HepG2 (cell line): ENCODE data around the gene RELL1. TPM values are rescaled to one million over a fixed set of nuclear protein-coding genes. Genes with fewer than 3 reads are reported as not detected.

ENCODE experiments used
- HDAC6 ChIP-seq: fragments of 200-600 bp; sonication (generic); IDR thresholded peaks from 2 replicates; pipeline ENCODE4 v1.7.0; 2017; ENCODE audit warnings: mild to moderate bottlenecking, antibody characterized with exemption, low read length, low read depth
- HES4 ChIP-seq: sonication (generic); formaldehyde crosslinking; IDR thresholded peaks from 2 replicates; pipeline ENCODE4 v1.9.0; 2021; ENCODE audit warnings: mild to moderate bottlenecking, missing genetic modification reagents, borderline replicate concordance
- HINFP ChIP-seq: sonication (generic); formaldehyde crosslinking; IDR thresholded peaks from 2 replicates; pipeline ENCODE4 v1.4.0; 2020; ENCODE audit warnings: low read depth, mild to moderate bottlenecking, missing genetic modification reagents
- HNRNPLL ChIP-seq: fragments of 200-400 bp; formaldehyde crosslinking; IDR thresholded peaks from 2 replicates; pipeline ENCODE4 v1.6.1; 2017; ENCODE audit warnings: mild to moderate bottlenecking, low read depth, low read length; ENCODE audit not compliant: poor library complexity, severe bottlenecking
- HOXA7 ChIP-seq: sonication (generic); formaldehyde crosslinking; IDR thresholded peaks from 2 replicates; pipeline ENCODE4 v1.8.1; 2022; ENCODE audit warnings: mild to moderate bottlenecking, missing genetic modification reagents, moderate library complexity
- JUN ChIP-seq: sonication (generic); formaldehyde crosslinking; IDR thresholded peaks from 2 replicates; pipeline ENCODE4 v1.4.0; 2020; ENCODE audit warnings: mild to moderate bottlenecking, missing genetic modification reagents
- KDM3A ChIP-seq: IDR thresholded peaks from 2 replicates; pipeline ENCODE4 v1.6.1; 2018; ENCODE audit warnings: low read depth, missing compliant biosample characterization
- LRRFIP1 ChIP-seq: sonication (generic); formaldehyde crosslinking; conservative IDR thresholded peaks from 2 replicates; pipeline ENCODE4 v1.4.0; 2020; ENCODE audit warnings: missing genetic modification reagents
- MED8 ChIP-seq: sonication (generic); formaldehyde crosslinking; IDR thresholded peaks from 2 replicates; pipeline ENCODE4 v1.8.1; 2023; ENCODE audit warnings: mild to moderate bottlenecking, missing genetic modification reagents; ENCODE audit not compliant: insufficient replicate concordance
- MLX ChIP-seq: IDR thresholded peaks from 2 replicates; pipeline ENCODE4 v1.6.1; 2016
- NRL ChIP-seq: sonication (generic); formaldehyde crosslinking; IDR thresholded peaks from 2 replicates; pipeline ENCODE4 v1.5.0; 2020; ENCODE audit warnings: missing genetic modification reagents, mild to moderate bottlenecking, moderate library complexity, borderline replicate concordance
- PHB2 ChIP-seq: fragments of 450-650 bp; IDR thresholded peaks from 2 replicates; pipeline ENCODE4 v1.6.1; 2018; ENCODE audit not compliant: partially characterized antibody
- PRDM15 ChIP-seq: sonication (generic); formaldehyde crosslinking; IDR thresholded peaks from 2 replicates; pipeline ENCODE4 v1.4.0; 2020; ENCODE audit warnings: missing genetic modification reagents
- PRMT3 ChIP-seq: sonication (generic); formaldehyde crosslinking; IDR thresholded peaks from 2 replicates; pipeline ENCODE4 v1.8.1; 2022; ENCODE audit warnings: low read depth, mild to moderate bottlenecking, moderate library complexity, missing genetic modification reagents, borderline replicate concordance
- SAFB2 ChIP-seq: sonication (generic); formaldehyde crosslinking; IDR thresholded peaks from 2 replicates; pipeline ENCODE4 v1.5.1; 2020; ENCODE audit warnings: missing genetic modification reagents, low read depth, mild to moderate bottlenecking, borderline replicate concordance
- SP2 ChIP-seq: sonication (generic); formaldehyde crosslinking; IDR thresholded peaks from 2 replicates; pipeline ENCODE4 v1.5.1; 2020; ENCODE audit warnings: mild to moderate bottlenecking, missing genetic modification reagents
- ZNF232 ChIP-seq: sonication (generic); formaldehyde crosslinking; IDR thresholded peaks from 2 replicates; pipeline ENCODE4 v1.4.0; 2020; ENCODE audit warnings: missing genetic modification reagents, borderline replicate concordance
- ZNF430 ChIP-seq: sonication (generic); formaldehyde crosslinking; IDR thresholded peaks from 2 replicates; pipeline ENCODE4 v1.9.0; 2021; ENCODE audit warnings: mild to moderate bottlenecking, missing genetic modification reagents
- ZNF749 ChIP-seq: sonication (generic); formaldehyde crosslinking; IDR thresholded peaks from 2 replicates; pipeline ENCODE4 v1.8.0; 2022; ENCODE audit warnings: mild to moderate bottlenecking, missing genetic modification reagents, moderate library complexity, borderline replicate concordance
- ZSCAN9 ChIP-seq: IDR thresholded peaks from 2 replicates; pipeline ENCODE4 v1.6.1; 2016; ENCODE audit warnings: borderline replicate concordance
- polyA plus RNA-seq, 8 experiments: library from polyadenylated mRNA; depleted of rRNA in 3 of 8; stranded (reverse) in 7 of 8; unstranded in 1 of 8; fragments of >200 nt; fragmentation: Illumina TruSeq in 4 of 8; extraction: Trizol in 4 of 8; gene quantifications; 2 replicates each; pipeline versions ENCODE4 v1.2.1 to v1.2.3, GENCODE V29; 2011 to 2016; ENCODE audit warnings: low read depth in 4 of 8, missing spikeins in 1 of 8, mixed read lengths in 1 of 8; ENCODE audit not compliant: insufficient read depth in 1 of 8
- total RNA-seq, 5 experiments: library from RNA; depleted of rRNA; stranded (reverse); fragments of >200 nt; fragmentation: Illumina TruSeq; extraction: Trizol; gene quantifications; 2 replicates each; pipeline ENCODE4 v1.2.3, GENCODE V29; 2016; ENCODE audit warnings: low read depth in 1 of 5

RELL1 gene
- total and polyA plus RNA-seq, 2 of the 13 experiments (the other 11 are each of a cell fraction or from before 2014, with no cell fraction given) = 8.4 to 58.4 TPM

GRCh38 chr4:37686373-37687193 lies at the start of gene RELL1 (continued):
- no peak for TF ChIP-seq JUN (CRISPR knock-in tag)
- 0 out of 2 replicates have a peak, but pooled peaks have one; percentile 40 for TF ChIP-seq ZNF232 (CRISPR knock-in tag)
- no peak for TF ChIP-seq PHB2
- no peak for TF ChIP-seq HDAC6
- no peak for TF ChIP-seq LRRFIP1 (CRISPR knock-in tag)
- no peak; the same call in 1 of the 2 replicates for TF ChIP-seq SAFB2 (CRISPR knock-in tag)
- TF ChIP-seq HINFP (CRISPR knock-in tag) = peak; percentile 55; the same call in 1 of the 2 replicates
- peak; percentile 69; the same call in 1 of the 2 replicates for TF ChIP-seq PRDM15
- TF ChIP-seq PRMT3 (CRISPR knock-in tag) = no peak
- TF ChIP-seq ZSCAN9 (CRISPR knock-in tag) = no peak
- TF ChIP-seq SP2 (CRISPR knock-in tag) = 0 out of 2 replicates have a peak, but pooled peaks have one; percentile 37
- 0 out of 2 replicates have a peak, but pooled peaks have one; percentile 9 for TF ChIP-seq ZNF749 (CRISPR knock-in tag)
- no peak for TF ChIP-seq HES4
- no peak for TF ChIP-seq NRL (CRISPR knock-in tag)
- TF ChIP-seq MED8 = no peak
- no peak for TF ChIP-seq HOXA7 (CRISPR knock-in tag)
- TF ChIP-seq MLX (CRISPR knock-in tag) = peak; percentile 29; the same call in 1 of the 2 replicates
- 0 out of 2 replicates have a peak, but pooled peaks have one; percentile 12 for TF ChIP-seq KDM3A (CRISPR knock-in tag)
- peak; percentile 69 for TF ChIP-seq HNRNPLL
- TF ChIP-seq ZNF430 (CRISPR knock-in tag) = peak; percentile 86
